ENCODE results near the gene SORBS2. TPM values are rescaled to one million over a fixed set of nuclear protein-coding genes. Genes with fewer than 3 reads are reported as not detected.

The SORBS2 gene
- total RNA-seq, 1 experiment from 2014 or later, result 0.34 TPM

GRCh38 chr4:185744488-185744862 lies 67.5 kb downstream of the SORBS2 start (continued):
- TF ChIP-seq MAX (IDR thresholded peaks at IDR 0.05) (no peak), FOSL1 (IDR thresholded peaks at IDR 0.05; ENCODE audit: low read depth) (no peak)

GRCh38 chr4:185743722-185744487 lies 68.1 kb downstream of the SORBS2 start:
- TF ChIP-seq CTCF (IDR thresholded peaks at IDR 0.05 in 2 of 3, conservative IDR thresholded peaks at IDR 0.05 in 1 of 3; ENCODE audit: borderline replicate concordance in 1 of 3, insufficient read depth in 1 of 3, low read depth in 2 of 3, low read length in 2 of 3), result no peak
- TF ChIP-seq ATF3 (IDR thresholded peaks at IDR 0.05), result no peak
- no peak overlapping the region for H2AFZ ChIP-seq (ENCODE audit: low read depth, low read length, poor library complexity, severe bottlenecking)

More at GRCh38 chr4:185743722-185744487, 68.1 kb downstream of the SORBS2 start:
- no TSS peak for BruUV-seq (replicated peaks)
- Histone ChIP-seq H3K9me3 (ENCODE audit: control insufficient read depth in 1 of 2, insufficient read depth in 1 of 2, low read depth in 1 of 2, low read length in 2 of 2) (no peaks in the 10 kb centered on the region), H3K4me3 (replicated peaks in 1 of 2; ENCODE audit: low read depth in 1 of 2, low read length in 2 of 2) (no peak overlapping the region), H3K36me3 (ENCODE audit: control insufficient read depth in 1 of 2, insufficient read depth in 2 of 2, low read length in 2 of 2) (no peaks in the 10 kb centered on the region), H3K27ac (ENCODE audit: low read depth, low read length) (no peak overlapping the region), H3K9ac (ENCODE audit: low read length) (no peak overlapping the region), H3K4me1 (ENCODE audit: control insufficient read depth in 1 of 2, insufficient read depth in 2 of 2, low read length in 2 of 2) (no peaks in the 10 kb centered on the region), H3K79me2 (ENCODE audit: insufficient read depth, low read length) (no peaks in the 10 kb centered on the region), H3K4me2 (ENCODE audit: low read length) (no peak overlapping the region), H4K20me1 (ENCODE audit: insufficient read depth) (no peaks in the 10 kb centered on the region), H3K9me2 (ENCODE audit: insufficient read depth) (no peaks in the 10 kb centered on the region), H3K27me3 (ENCODE audit: insufficient read depth, low read length) (peaks cover 17% of the 10 kb centered on the region)
- ATAC-seq (no peak), DNase-seq (ENCODE audit: low read depth, low spot score) (no peak)
- RAD21 ChIA-PET (ENCODE audit: low non-redundant PET in 1 of 2, low total read pairs in 2 of 2, uncharacterized antibody in 2 of 2, unreplicated experiment in 2 of 2), result no interaction called here
- CTCF ChIA-PET, result no interaction called here
- POLR2A ChIA-PET, result no interaction called here
- intact Hi-C loops (cut with micrococcal nuclease), result no loop called here
